ENCODE data around the gene FGF12.

FGF12 gene

DNA sequence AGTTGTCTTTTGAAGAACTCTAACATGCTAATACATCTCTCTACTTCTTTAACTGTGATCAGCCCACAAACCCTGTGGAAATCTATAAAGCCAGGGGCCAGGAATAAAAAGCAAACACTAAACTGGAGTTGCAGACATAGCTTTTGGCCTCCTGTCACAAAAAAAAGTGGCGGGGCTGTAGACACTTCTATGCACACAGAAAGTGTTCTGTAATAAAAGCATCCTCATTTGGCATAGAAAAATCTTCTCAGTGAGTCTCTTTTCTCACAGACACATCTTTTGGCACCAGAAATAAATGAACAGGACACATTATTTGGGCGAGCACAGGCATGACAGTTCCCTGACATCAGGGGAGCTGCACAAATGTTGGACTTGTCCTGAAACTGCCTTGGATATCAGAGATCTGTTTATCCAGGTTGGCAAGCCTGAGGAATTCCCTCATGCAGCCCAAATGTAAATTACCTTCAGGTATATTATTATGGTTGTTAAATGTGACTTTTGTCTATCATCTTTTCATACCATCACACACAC is 355.4 kb downstream of the FGF12 start:
- Histone ChIP-seq H3K27ac (ENCODE audit: low read depth, low read length) (no peak overlapping the region), H3K36me3 (ENCODE audit: control insufficient read depth in 1 of 2, insufficient read depth in 2 of 2, low read length in 2 of 2) (no peaks in the 10 kb centered on the region), H3K4me1 (ENCODE audit: control insufficient read depth in 1 of 2, insufficient read depth in 2 of 2, low read length in 2 of 2) (no peaks in the 10 kb centered on the region), H3K27me3 (ENCODE audit: control insufficient read depth in 1 of 2, insufficient read depth in 2 of 2, low read length in 2 of 2) (no peaks in the 10 kb centered on the region), H3K9me3 (ENCODE audit: control insufficient read depth in 1 of 2, low read length in 2 of 2) (no peaks in the 10 kb centered on the region), H3K9ac (ENCODE audit: low read depth in 1 of 2, low read length in 2 of 2) (no peak overlapping the region), H3K4me3 (ENCODE audit: low read depth in 1 of 2, low read length in 2 of 2) (no peak overlapping the region)

DNA sequence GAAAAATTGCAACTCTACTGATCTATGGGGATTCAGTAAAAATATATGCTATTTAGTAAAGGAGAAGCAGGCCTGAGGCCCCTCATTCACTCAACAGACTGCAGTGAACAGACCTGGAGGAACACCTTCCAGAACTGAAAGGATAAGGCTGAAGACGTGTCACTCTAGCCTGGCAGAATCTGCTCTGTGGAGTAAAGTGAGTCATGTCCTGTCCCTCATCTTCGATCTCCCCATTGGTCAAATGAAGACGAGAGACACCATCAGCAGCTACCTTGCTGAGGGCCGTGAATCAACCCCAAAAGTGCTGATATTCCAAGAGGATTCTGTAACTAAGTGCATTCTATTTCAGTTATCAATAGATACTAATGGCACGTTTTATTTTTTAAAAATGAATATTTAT is 359.7 kb downstream of the FGF12 start:
- H3K27me3 ChIP-seq (ENCODE audit: control insufficient read depth in 1 of 2, insufficient read depth in 2 of 2, low read length in 2 of 2): no peaks in the 10 kb centered on the region
- no peak overlapping the region for H3K9ac ChIP-seq (ENCODE audit: low read depth in 1 of 2, low read length in 2 of 2)
- H3K9me3 ChIP-seq (ENCODE audit: control insufficient read depth in 1 of 2, low read length in 2 of 2): no peaks in the 10 kb centered on the region
- no peak overlapping the region for H3K27ac ChIP-seq (ENCODE audit: low read depth, low read length)
- H3K4me3 ChIP-seq (ENCODE audit: low read depth in 1 of 2, low read length in 2 of 2): no peak overlapping the region
- no peaks in the 10 kb centered on the region for H3K4me1 ChIP-seq (ENCODE audit: control insufficient read depth in 1 of 2, insufficient read depth in 2 of 2, low read length in 2 of 2)
- no peaks in the 10 kb centered on the region for H3K36me3 ChIP-seq (ENCODE audit: control insufficient read depth in 1 of 2, insufficient read depth in 2 of 2, low read length in 2 of 2)

DNA sequence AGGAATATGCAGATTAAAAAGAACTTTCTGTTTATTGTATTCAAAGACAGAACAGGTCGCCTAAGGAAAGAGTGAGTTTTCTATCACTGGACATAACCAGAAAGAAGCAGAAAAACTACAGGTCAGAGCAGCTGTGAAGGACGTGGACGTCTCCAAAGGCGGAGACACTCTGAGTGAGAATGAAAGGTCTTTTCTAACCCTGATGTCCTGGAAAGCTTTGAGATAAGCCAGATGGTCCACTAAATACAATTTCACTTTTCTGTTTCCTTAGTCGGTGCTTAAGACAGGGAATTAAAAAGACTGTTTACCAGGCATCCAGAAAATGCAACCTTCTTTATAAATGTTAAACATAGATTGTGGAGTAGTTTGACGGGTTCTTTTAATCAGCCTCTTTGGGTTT is 360.4 kb downstream of the FGF12 start:
- Histone ChIP-seq H3K4me3 (ENCODE audit: low read depth in 1 of 2, low read length in 2 of 2) (no peak overlapping the region), H3K9ac (ENCODE audit: low read depth in 1 of 2, low read length in 2 of 2) (no peak overlapping the region), H3K27me3 (ENCODE audit: control insufficient read depth in 1 of 2, insufficient read depth in 2 of 2, low read length in 2 of 2) (no peaks in the 10 kb centered on the region), H3K4me1 (ENCODE audit: control insufficient read depth in 1 of 2, insufficient read depth in 2 of 2, low read length in 2 of 2) (no peaks in the 10 kb centered on the region), H3K36me3 (ENCODE audit: control insufficient read depth in 1 of 2, insufficient read depth in 2 of 2, low read length in 2 of 2) (no peaks in the 10 kb centered on the region), H3K27ac (ENCODE audit: low read depth, low read length) (no peak overlapping the region), H3K9me3 (ENCODE audit: control insufficient read depth in 1 of 2, low read length in 2 of 2) (no peaks in the 10 kb centered on the region)

DNA sequence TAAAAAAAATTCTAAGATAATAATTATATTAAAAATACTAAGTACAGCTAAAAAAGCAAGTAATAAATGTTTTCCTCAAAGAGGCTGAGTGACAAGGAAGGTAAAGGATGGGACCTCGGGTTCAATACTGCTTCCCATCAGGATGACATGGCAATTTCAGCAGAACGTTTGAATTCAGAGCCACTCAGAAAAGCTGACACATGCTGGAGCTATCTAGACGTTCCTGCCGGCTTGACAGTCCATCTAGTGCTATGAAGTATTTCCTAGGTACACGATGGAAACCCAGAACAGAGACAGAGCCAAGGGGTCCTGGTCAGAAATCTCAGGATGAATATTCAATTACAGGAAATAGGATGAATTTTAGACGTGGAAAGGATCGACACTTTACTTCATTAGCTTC is 361.8 kb downstream of the FGF12 start:
- no peak overlapping the region for H3K4me3 ChIP-seq (ENCODE audit: low read depth in 1 of 2, low read length in 2 of 2)
- H3K9ac ChIP-seq (ENCODE audit: low read depth in 1 of 2, low read length in 2 of 2): no peak overlapping the region
- H3K27ac ChIP-seq (ENCODE audit: low read depth, low read length): no peak overlapping the region
- no peaks in the 10 kb centered on the region for H3K27me3 ChIP-seq (ENCODE audit: control insufficient read depth in 1 of 2, insufficient read depth in 2 of 2, low read length in 2 of 2)
- no peaks in the 10 kb centered on the region for H3K9me3 ChIP-seq (ENCODE audit: control insufficient read depth in 1 of 2, low read length in 2 of 2)
- no peaks in the 10 kb centered on the region for H3K36me3 ChIP-seq (ENCODE audit: control insufficient read depth in 1 of 2, insufficient read depth in 2 of 2, low read length in 2 of 2)
- no peaks in the 10 kb centered on the region for H3K4me1 ChIP-seq (ENCODE audit: control insufficient read depth in 1 of 2, insufficient read depth in 2 of 2, low read length in 2 of 2)

DNA sequence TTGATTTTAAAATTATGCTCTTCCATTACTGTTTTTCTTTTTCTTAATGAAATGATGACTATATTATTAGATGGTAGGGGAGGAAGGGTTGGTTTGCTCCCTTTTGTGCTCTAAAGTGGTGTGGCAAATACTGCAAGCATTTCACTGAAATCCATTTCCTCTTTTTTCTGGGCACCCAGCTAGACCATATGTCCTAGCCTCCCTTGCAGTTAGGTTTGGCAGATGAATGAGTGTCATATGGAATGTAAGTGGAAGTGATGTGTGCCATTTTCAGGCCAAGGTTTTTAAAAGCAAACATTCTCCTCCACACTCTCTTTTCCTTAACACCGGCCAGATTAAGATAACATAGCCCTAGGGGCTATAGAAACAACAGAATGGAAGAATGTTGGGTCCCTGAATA is 363.0 kb downstream of the FGF12 start:
- Histone ChIP-seq H3K4me1 (ENCODE audit: control insufficient read depth in 1 of 2, insufficient read depth in 2 of 2, low read length in 2 of 2) (no peaks in the 10 kb centered on the region), H3K27me3 (ENCODE audit: control insufficient read depth in 1 of 2, insufficient read depth in 2 of 2, low read length in 2 of 2) (no peaks in the 10 kb centered on the region), H3K36me3 (ENCODE audit: control insufficient read depth in 1 of 2, insufficient read depth in 2 of 2, low read length in 2 of 2) (no peaks in the 10 kb centered on the region), H3K4me3 (ENCODE audit: low read depth in 1 of 2, low read length in 2 of 2) (no peak overlapping the region), H3K9me3 (ENCODE audit: control insufficient read depth in 1 of 2, low read length in 2 of 2) (no peaks in the 10 kb centered on the region), H3K27ac (ENCODE audit: low read depth, low read length) (no peak overlapping the region), H3K9ac (ENCODE audit: low read depth in 1 of 2, low read length in 2 of 2) (no peak overlapping the region)

DNA sequence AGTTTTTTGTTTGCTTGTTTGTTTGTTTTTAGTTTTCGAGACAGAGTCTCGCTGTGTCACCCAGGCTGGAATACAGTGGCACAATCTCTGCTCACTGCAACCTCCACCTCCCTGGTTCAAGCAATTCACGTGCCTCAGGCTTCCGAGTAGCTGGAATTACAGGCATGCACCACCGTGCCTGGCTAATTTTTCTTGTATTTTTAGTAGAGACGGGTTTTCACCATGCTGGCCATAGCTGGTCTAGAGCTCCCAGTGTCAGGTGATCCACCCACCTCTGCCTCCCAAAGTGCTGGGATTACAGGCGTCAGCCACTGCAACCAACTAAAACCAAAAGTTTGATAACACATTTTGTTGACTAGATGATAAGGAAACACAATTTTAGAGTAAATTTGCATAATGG is 372.7 kb downstream of the FGF12 start:
- Histone ChIP-seq H3K4me3 (ENCODE audit: low read depth in 1 of 2, low read length in 2 of 2) (no peak overlapping the region), H3K9me3 (ENCODE audit: control insufficient read depth in 1 of 2, low read length in 2 of 2) (no peaks in the 10 kb centered on the region), H3K27ac (ENCODE audit: low read depth, low read length) (no peak overlapping the region), H3K36me3 (ENCODE audit: control insufficient read depth in 1 of 2, insufficient read depth in 2 of 2, low read length in 2 of 2) (no peaks in the 10 kb centered on the region), H3K9ac (ENCODE audit: low read depth in 1 of 2, low read length in 2 of 2) (no peak overlapping the region), H3K4me1 (ENCODE audit: control insufficient read depth in 1 of 2, insufficient read depth in 2 of 2, low read length in 2 of 2) (no peaks in the 10 kb centered on the region), H3K27me3 (ENCODE audit: control insufficient read depth in 1 of 2, insufficient read depth in 2 of 2, low read length in 2 of 2) (no peaks in the 10 kb centered on the region)

DNA sequence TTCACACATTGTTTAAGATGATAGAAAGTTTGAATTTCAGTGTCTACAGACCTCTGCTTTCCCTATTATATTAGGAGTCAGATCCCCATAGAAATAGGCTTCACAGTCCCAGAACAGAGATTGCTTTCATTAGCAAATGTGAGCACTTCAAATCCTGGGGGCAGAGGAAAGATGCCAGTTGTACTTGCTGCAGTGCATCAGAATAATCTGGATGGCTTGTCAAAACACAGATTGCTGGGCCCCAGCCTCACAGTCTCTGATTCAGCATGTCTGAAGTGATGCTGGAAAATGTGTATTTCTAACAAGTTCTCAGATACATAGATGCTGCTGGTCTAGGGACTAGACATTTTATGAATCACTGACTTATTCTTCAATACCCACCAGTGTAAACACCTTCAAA is 375.2 kb downstream of the FGF12 start:
- Histone ChIP-seq H3K4me1 (ENCODE audit: control insufficient read depth in 1 of 2, insufficient read depth in 2 of 2, low read length in 2 of 2) (no peaks in the 10 kb centered on the region), H3K27me3 (ENCODE audit: control insufficient read depth in 1 of 2, insufficient read depth in 2 of 2, low read length in 2 of 2) (no peaks in the 10 kb centered on the region), H3K9me3 (ENCODE audit: control insufficient read depth in 1 of 2, low read length in 2 of 2) (no peaks in the 10 kb centered on the region), H3K9ac (ENCODE audit: low read depth in 1 of 2, low read length in 2 of 2) (no peak overlapping the region), H3K36me3 (ENCODE audit: control insufficient read depth in 1 of 2, insufficient read depth in 2 of 2, low read length in 2 of 2) (no peaks in the 10 kb centered on the region), H3K27ac (ENCODE audit: low read depth, low read length) (no peak overlapping the region), H3K4me3 (ENCODE audit: low read depth in 1 of 2, low read length in 2 of 2) (no peak overlapping the region)

DNA sequence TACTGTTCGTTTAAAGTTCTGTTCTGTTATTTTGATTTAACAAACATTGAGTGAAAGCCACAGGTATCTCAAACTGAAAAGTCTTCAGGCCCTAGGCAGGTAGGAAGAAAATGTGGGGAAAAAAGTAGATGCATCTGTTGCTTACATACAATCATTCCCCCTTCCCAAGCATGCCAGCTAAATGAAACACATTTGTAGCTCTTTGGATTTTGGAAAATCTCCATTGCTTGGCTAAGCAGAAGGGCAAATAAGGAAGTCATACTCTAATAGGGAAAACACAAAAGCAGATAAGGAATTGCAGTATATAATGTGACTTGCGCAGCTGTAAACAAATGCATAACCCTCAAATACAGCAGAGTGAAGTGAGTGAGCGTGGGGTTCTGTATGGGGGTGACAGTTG is 375.9 kb downstream of the FGF12 start:
- no peak overlapping the region for H3K4me3 ChIP-seq (ENCODE audit: low read depth in 1 of 2, low read length in 2 of 2)
- no peaks in the 10 kb centered on the region for H3K9me3 ChIP-seq (ENCODE audit: control insufficient read depth in 1 of 2, low read length in 2 of 2)
- no peak overlapping the region for H3K27ac ChIP-seq (ENCODE audit: low read depth, low read length)

DNA sequence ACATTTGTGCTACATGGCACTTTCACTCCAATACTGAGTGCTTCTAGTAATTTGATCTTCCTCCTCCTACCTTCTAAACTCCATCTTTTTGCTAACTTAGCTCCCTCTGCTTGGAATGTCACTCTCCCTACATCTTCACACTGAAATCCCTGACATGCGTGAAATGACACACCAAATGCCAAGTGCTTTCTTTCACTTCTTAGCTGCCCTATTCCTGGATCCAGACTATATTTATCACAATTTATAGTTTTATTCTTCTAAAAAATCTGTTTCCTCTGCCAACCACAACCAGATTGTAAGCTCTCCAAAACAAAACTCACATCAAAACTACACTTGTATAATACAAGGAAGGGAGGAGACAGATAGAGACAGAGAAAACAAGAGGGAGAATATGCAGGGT is 387.3 kb downstream of the FGF12 start:
- H3K36me3 ChIP-seq (ENCODE audit: control insufficient read depth in 1 of 2, insufficient read depth in 2 of 2, low read length in 2 of 2): no peaks in the 10 kb centered on the region
- no peak overlapping the region for H3K4me3 ChIP-seq (ENCODE audit: low read depth in 1 of 2, low read length in 2 of 2)
- no peak overlapping the region for H3K27ac ChIP-seq (ENCODE audit: low read depth, low read length)
- no peaks in the 10 kb centered on the region for H3K4me1 ChIP-seq (ENCODE audit: control insufficient read depth in 1 of 2, insufficient read depth in 2 of 2, low read length in 2 of 2)
- H3K9me3 ChIP-seq (ENCODE audit: control insufficient read depth in 1 of 2, low read length in 2 of 2): no peaks in the 10 kb centered on the region
- no peak overlapping the region for H3K9ac ChIP-seq (ENCODE audit: low read depth in 1 of 2, low read length in 2 of 2)
- no peaks in the 10 kb centered on the region for H3K27me3 ChIP-seq (ENCODE audit: control insufficient read depth in 1 of 2, insufficient read depth in 2 of 2, low read length in 2 of 2)

More for the DNA sequence above, 375.9 kb downstream of the FGF12 start:
- Histone ChIP-seq H3K36me3 (ENCODE audit: control insufficient read depth in 1 of 2, insufficient read depth in 2 of 2, low read length in 2 of 2) (no peaks in the 10 kb centered on the region), H3K9ac (ENCODE audit: low read depth in 1 of 2, low read length in 2 of 2) (no peak overlapping the region), H3K27me3 (ENCODE audit: control insufficient read depth in 1 of 2, insufficient read depth in 2 of 2, low read length in 2 of 2) (no peaks in the 10 kb centered on the region), H3K4me1 (ENCODE audit: control insufficient read depth in 1 of 2, insufficient read depth in 2 of 2, low read length in 2 of 2) (no peaks in the 10 kb centered on the region)

DNA sequence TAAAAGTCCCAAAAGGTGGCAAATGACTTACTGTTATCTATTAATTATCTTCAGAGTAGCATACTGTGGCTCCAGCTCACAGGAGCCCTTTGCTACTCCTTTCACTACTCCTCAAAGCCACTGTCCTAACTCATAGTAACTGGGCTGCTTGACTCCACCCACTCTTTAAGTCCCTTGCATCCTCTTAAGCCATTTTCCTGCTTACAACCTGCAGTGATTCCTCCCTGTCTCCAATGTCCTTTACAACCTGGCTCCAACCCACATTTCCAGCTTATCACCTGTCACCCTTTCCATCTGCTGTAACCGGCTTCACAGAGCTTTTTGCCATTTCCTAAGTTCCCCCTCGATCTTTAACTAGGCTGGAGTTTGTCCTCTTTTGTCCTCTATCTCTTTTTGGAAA is 388.1 kb downstream of the FGF12 start:
- no peak overlapping the region for H3K9ac ChIP-seq (ENCODE audit: low read depth in 1 of 2, low read length in 2 of 2)
- no peaks in the 10 kb centered on the region for H3K27me3 ChIP-seq (ENCODE audit: control insufficient read depth in 1 of 2, insufficient read depth in 2 of 2, low read length in 2 of 2)
- no peaks in the 10 kb centered on the region for H3K4me1 ChIP-seq (ENCODE audit: control insufficient read depth in 1 of 2, insufficient read depth in 2 of 2, low read length in 2 of 2)
- no peaks in the 10 kb centered on the region for H3K36me3 ChIP-seq (ENCODE audit: control insufficient read depth in 1 of 2, insufficient read depth in 2 of 2, low read length in 2 of 2)
- H3K4me3 ChIP-seq (ENCODE audit: low read depth in 1 of 2, low read length in 2 of 2): no peak overlapping the region
- H3K27ac ChIP-seq (ENCODE audit: low read depth, low read length): no peak overlapping the region
- no peaks in the 10 kb centered on the region for H3K9me3 ChIP-seq (ENCODE audit: control insufficient read depth in 1 of 2, low read length in 2 of 2)

DNA sequence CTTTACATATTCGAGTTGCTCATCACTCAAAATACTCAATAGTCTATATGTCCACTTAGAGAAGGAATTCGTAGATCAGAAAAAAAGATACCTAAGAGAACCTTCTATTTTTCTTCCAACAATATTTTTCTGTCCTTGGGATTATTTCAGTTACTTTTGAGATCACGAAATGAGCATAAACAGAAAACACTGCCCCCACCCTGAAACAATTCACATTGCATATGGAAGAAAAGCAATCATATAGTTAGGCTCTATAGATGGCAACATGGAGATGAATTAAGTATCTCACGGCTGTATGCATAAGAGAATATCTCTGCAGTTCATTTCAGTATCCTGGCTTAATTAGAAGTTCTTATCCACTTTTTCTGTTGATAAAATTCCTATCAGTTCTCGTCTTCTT is 391.1 kb downstream of the FGF12 start:
- Histone ChIP-seq H3K9ac (ENCODE audit: low read depth in 1 of 2, low read length in 2 of 2) (no peak overlapping the region), H3K9me3 (ENCODE audit: control insufficient read depth in 1 of 2, low read length in 2 of 2) (no peaks in the 10 kb centered on the region), H3K27ac (ENCODE audit: low read depth, low read length) (no peak overlapping the region), H3K36me3 (ENCODE audit: control insufficient read depth in 1 of 2, insufficient read depth in 2 of 2, low read length in 2 of 2) (no peaks in the 10 kb centered on the region), H3K4me1 (ENCODE audit: control insufficient read depth in 1 of 2, insufficient read depth in 2 of 2, low read length in 2 of 2) (no peaks in the 10 kb centered on the region), H3K4me3 (ENCODE audit: low read depth in 1 of 2, low read length in 2 of 2) (no peak overlapping the region), H3K27me3 (ENCODE audit: control insufficient read depth in 1 of 2, insufficient read depth in 2 of 2, low read length in 2 of 2) (no peaks in the 10 kb centered on the region)
